Nephron progenitor cell (in vitro differentiated cells): ENCODE results near the gene VTI1A.
A peak's percentile ranks its signal among the peaks of the same experiment; 100 is the strongest.

ENCODE experiments used
- DNase-seq: peaks from one replicate; pipeline ENCODE4 v3.0.0; 2021
- H3K27ac Mint-ChIP-seq: 2 replicates; pipeline ENCODE4 v1.8.0; 2021; ENCODE audit warnings: mild to moderate bottlenecking, moderate library complexity, mixed read lengths
- H3K27me3 Mint-ChIP-seq: 2 replicates; pipeline ENCODE4 v1.8.0; 2021; ENCODE audit warnings: mild to moderate bottlenecking, low read depth, mixed read lengths; ENCODE audit not compliant: poor library complexity
- H3K36me3 Mint-ChIP-seq: 2 replicates; pipeline ENCODE4 v1.8.0; 2021; ENCODE audit warnings: low read depth, mixed read lengths
- H3K4me1 Mint-ChIP-seq: 2 replicates; pipeline ENCODE4 v1.8.0; 2021; ENCODE audit warnings: mixed read lengths
- H3K4me3 Mint-ChIP-seq: 2 replicates; pipeline ENCODE4 v1.8.0; 2021; ENCODE audit warnings: mild to moderate bottlenecking, moderate library complexity, mixed read lengths
- H3K9me3 Mint-ChIP-seq: 2 replicates; pipeline ENCODE4 v1.8.0; 2021; ENCODE audit warnings: mild to moderate bottlenecking, moderate library complexity, mixed read lengths
- CTCF ChIP-seq: fragments of 200-600 bp; sonication (generic); IDR thresholded peaks from 2 replicates; pipeline ENCODE4 v1.5.0; 2021; ENCODE audit warnings: antibody characterized with exemption

VTI1A gene

GRCh38 chr10:112615269-112615668 lies 168.3 kb downstream of the VTI1A start:
- DNase-seq, result no peak
- H3K27ac Mint-ChIP-seq, result no peak overlapping the region
- no peak for TF ChIP-seq CTCF
- no peaks in the 10 kb centered on the region for H3K27me3 Mint-ChIP-seq
- peaks cover 5% of the 10 kb centered on the region for H3K4me1 Mint-ChIP-seq
- H3K36me3 Mint-ChIP-seq, result peaks cover 27% of the 10 kb centered on the region
- peaks cover 24% of the 10 kb centered on the region for H3K9me3 Mint-ChIP-seq
- H3K4me3 Mint-ChIP-seq, result no peak overlapping the region

- H3K27ac Mint-ChIP-seq, result no peak overlapping the region
- H3K9me3 Mint-ChIP-seq, result peaks cover 24% of the 10 kb centered on the region
- no peak for TF ChIP-seq CTCF
- DNase-seq, result no peak
- peaks cover 22% of the 10 kb centered on the region for H3K36me3 Mint-ChIP-seq
- H3K27me3 Mint-ChIP-seq, result no peaks in the 10 kb centered on the region
- H3K4me3 Mint-ChIP-seq, result no peak overlapping the region
- peaks cover 5% of the 10 kb centered on the region for H3K4me1 Mint-ChIP-seq
These were observed 169.6 kb downstream of the VTI1A start for GRCh38 chr10:112616647-112617046.

- DNase-seq, result no peak
- Mint-ChIP-seq H3K9me3 (peaks cover 24% of the 10 kb centered on the region), H3K36me3 (peaks cover 22% of the 10 kb centered on the region), H3K4me3 (no peak overlapping the region), H3K27ac (no peak overlapping the region), H3K4me1 (peaks cover 11% of the 10 kb centered on the region), H3K27me3 (no peaks in the 10 kb centered on the region)
- no peak for TF ChIP-seq CTCF
These were observed 171.8 kb downstream of the VTI1A start for GRCh38 chr10:112618814-112619213.

- TF ChIP-seq CTCF, result no peak
- Mint-ChIP-seq H3K4me1 (peaks cover 11% of the 10 kb centered on the region), H3K9me3 (peaks cover 24% of the 10 kb centered on the region), H3K4me3 (no peak overlapping the region), H3K36me3 (peaks cover 22% of the 10 kb centered on the region), H3K27ac (peak overlapping the region; percentile 89), H3K27me3 (no peaks in the 10 kb centered on the region)
- DNase-seq, result no peak
These were observed 172.5 kb downstream of the VTI1A start for GRCh38 chr10:112619556-112619955.

GRCh38 chr10:112622786-112623185 lies 175.8 kb downstream of the VTI1A start:
- Mint-ChIP-seq H3K27ac (no peak overlapping the region), H3K4me1 (peaks cover 11% of the 10 kb centered on the region), H3K9me3 (no peaks in the 10 kb centered on the region), H3K4me3 (no peak overlapping the region), H3K36me3 (peaks cover 4% of the 10 kb centered on the region), H3K27me3 (no peaks in the 10 kb centered on the region)
- TF ChIP-seq CTCF, result no peak
- no peak for DNase-seq

- Mint-ChIP-seq H3K27ac (no peak overlapping the region), H3K9me3 (no peaks in the 10 kb centered on the region), H3K27me3 (no peaks in the 10 kb centered on the region), H3K4me3 (no peak overlapping the region), H3K36me3 (peaks cover 4% of the 10 kb centered on the region), H3K4me1 (peaks cover 8% of the 10 kb centered on the region)
- DNase-seq, result no peak
- no peak for TF ChIP-seq CTCF
These were observed 177.6 kb downstream of the VTI1A start for GRCh38 chr10:112624546-112625048.
